Retinal pigment epithelial cell (primary cell): ENCODE data around the gene PRAC1.

Experiments
- DNase-seq: peaks from one replicate; pipeline ENCODE4 v3.0.0-alpha.2; 2010; ENCODE audit warnings: low read depth
- H3K4me3 ChIP-seq: 2 replicates; pipeline ENCODE4 v1.5.1; 2011; ENCODE audit warnings: mild to moderate bottlenecking, low read length, control low read depth, moderate library complexity
- TF ChIP-seq, protein P1 (sequence below): conservative IDR thresholded peaks from 2 replicates; pipeline ENCODE4 v1.5.1; 2011; ENCODE audit warnings: low read depth, low read length, control low read depth, inconsistent platforms

The PRAC1 gene

DNA sequence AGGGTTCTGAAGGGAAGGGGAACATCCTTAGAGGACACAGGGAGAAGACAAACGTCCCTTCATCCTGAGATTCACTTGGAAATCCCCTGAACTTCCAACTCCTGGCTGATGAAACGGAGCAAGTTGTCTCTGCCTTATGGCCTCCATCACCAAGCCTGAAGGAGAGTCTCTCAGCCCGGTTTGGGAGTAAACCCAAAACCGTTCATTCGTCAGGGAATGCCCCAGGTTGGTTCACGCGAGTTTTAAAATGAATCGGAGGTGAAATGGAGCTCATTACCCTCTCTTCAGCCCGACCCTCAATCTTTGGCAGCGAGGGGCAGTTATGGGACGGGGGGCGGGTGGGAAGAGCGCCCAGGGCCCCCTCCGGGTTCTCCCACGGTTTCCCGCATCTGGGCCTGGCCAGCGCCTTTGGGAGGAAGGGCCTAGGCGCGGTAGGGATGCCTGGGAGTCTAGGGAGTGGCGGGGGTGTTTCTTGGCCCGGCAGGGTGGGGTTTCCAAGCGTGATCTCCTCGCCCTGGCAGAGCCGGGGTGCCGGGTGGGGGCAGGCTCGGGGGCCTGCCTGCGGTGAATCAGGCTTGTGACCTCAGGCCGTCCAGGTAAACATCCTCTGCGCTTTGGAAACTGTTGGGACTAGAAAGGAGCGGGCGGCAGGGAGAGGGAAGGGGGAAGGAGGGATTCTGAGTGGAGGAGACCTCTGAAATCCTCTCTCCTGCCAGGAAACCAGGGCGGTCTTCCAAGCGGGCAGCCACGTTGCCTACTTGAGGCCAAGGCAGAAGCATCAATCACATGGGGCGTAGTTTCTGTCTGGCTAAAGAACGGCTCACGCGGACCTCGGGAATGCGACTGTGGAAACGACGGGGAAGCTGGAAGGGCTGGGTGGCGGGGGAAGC is 30.3 kb upstream of the PRAC1 start:
- TF ChIP-seq, protein P1, sequence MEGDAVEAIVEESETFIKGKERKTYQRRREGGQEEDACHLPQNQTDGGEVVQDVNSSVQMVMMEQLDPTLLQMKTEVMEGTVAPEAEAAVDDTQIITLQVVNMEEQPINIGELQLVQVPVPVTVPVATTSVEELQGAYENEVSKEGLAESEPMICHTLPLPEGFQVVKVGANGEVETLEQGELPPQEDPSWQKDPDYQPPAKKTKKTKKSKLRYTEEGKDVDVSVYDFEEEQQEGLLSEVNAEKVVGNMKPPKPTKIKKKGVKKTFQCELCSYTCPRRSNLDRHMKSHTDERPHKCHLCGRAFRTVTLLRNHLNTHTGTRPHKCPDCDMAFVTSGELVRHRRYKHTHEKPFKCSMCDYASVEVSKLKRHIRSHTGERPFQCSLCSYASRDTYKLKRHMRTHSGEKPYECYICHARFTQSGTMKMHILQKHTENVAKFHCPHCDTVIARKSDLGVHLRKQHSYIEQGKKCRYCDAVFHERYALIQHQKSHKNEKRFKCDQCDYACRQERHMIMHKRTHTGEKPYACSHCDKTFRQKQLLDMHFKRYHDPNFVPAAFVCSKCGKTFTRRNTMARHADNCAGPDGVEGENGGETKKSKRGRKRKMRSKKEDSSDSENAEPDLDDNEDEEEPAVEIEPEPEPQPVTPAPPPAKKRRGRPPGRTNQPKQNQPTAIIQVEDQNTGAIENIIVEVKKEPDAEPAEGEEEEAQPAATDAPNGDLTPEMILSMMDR: no peak
- H3K4me3 ChIP-seq: no peak overlapping the region
- DNase-seq: no peak

GRCh38 chr17:48751733-48752398 is 29.5 kb upstream of the PRAC1 start:
- H3K4me3 ChIP-seq: no peak overlapping the region
- TF ChIP-seq, protein P1: no peak
- no peak for DNase-seq

DNA sequence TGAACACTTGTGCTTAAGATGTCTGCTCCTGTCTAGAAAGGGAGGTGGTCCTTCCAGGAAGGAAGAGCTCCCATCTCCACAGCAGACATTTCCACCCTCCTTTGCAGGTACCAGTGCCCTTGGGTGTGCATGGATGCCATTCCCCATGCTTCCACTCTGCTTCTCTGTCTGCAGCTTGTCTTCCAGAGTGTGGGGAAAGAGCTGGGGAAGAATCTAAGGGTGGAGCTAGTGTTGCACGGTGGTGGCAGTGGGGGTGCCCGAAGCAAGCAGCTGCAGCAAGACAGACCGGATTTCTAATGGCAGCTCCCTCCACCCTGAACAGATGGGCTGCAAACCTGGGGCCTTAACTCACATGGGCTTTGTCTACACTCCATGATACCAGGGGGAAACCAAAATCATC is 28.9 kb upstream of the PRAC1 start:
- TF ChIP-seq, protein P1: no peak
- DNase-seq: no peak
- no peak overlapping the region for H3K4me3 ChIP-seq

- TF ChIP-seq, protein P1: no peak
- no peak overlapping the region for H3K4me3 ChIP-seq
- DNase-seq: no peak
These were observed 27.6 kb upstream of the PRAC1 start for GRCh38 chr17:48749621-48750553.

DNA sequence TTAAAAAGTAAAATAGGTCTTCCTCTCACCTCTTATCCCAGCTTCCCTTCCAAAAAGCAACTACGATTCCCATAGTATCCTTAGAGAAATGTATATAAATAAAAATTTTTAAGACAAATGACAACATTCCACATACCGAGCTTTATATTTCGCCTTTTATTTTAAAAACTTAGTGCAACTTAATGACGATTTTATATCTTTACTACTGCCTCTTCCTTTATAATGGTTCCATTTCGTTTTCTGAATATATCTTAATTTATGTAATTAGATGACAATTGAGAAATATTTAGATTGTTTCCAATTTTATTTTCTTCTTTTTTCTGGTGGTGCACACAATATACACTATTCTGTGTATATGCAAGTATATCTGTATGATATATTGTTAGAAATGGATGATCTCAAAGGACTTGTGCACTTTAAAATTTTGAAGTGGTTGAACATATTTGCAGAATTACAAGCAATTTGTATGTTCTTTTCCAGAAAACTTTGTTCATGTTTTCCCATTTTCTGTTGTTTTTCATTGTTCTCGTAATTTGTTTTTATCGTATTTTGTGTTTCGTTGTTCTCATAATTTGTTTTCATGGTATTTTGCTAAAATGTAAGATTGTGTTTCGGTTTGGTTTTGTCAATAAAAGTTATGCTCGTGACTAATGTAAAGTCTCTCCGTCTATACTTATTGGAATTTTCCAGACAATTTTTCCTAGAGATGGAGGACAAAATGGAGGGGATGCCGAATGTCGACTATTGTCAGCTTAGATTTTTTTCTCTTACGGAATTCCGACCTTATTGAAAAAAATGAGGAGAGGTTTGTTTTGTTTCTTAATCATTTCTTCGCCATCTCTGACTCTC is 26.6 kb upstream of the PRAC1 start:
- no peak for DNase-seq
- no peak overlapping the region for H3K4me3 ChIP-seq
- TF ChIP-seq, protein P1: no peak
